GM10248 (cell line): Measurements from ENCODE around the gene SERPINA3.
A peak's percentile ranks its signal among the peaks of the same experiment; 100 is the strongest.

Experiments used
- CTCF ChIA-PET: fragments of 300-600 bp; sonication (Branson Sonifier 250); formaldehyde crosslinking; extraction: SDS; loops from one replicate; lab custom pipeline; 2021; ENCODE audit warnings: antibody characterized with exemption; lab: Yijun Ruan, JAX
- POLR2A ChIA-PET: fragments of 350-650 bp; sonication (Branson Sonifier 250); formaldehyde crosslinking; extraction: SDS; loops from one replicate; lab custom pipeline; 2020; ENCODE audit warnings: antibody characterized with exemption; lab: Yijun Ruan, JAX
- DNase-seq: peaks from one replicate; pipeline ENCODE4 v3.0.0; 2012; ENCODE audit errors: extremely low spot score
- TF ChIP-seq, protein P1 (sequence below): IDR thresholded peaks from 2 replicates; pipeline ENCODE4 v1.5.1; 2012; ENCODE audit warnings: mild to moderate bottlenecking, low read depth; ENCODE audit errors: extremely low read depth, missing control alignments, control extremely low read depth

SERPINA3 gene

DNA sequence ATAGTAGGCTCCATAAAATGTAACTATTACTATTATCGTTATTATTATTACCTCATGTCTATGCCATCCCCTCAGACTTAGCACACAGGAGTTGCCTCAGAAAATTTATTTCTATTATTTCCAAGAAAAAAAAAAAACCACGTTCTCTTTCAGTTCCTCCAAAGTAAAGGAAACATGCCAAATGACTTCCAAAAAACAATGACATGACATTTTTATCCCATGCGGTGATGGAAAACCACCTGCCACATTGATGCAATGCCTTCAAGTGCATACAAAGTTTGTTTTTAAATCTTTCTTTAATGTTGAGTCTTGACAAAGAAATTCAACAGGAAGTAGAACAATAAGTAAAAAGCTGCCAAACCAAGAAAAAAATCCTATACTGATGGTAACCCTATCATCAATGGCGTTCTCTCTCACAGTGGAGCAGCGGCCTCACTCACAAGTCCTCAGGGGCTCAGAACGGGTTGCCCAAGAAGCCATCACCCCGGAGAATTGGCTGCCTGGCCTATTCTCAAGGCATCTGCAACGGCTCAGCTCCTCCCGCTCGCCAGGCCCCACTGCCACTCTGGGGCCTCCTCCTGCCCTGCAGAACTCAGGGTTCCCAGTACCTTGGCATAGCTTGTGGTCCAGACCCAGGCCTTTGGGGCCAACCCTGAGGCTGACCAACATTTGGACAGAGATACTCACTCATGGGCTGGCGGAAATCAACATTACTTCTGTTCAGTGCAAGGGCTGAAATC, 51.9 kb downstream of the SERPINA3 start:
- no peak for DNase-seq
- ChIA-PET POLR2A (no interaction called here), CTCF (no interaction called here)
- TF ChIP-seq, protein P1, sequence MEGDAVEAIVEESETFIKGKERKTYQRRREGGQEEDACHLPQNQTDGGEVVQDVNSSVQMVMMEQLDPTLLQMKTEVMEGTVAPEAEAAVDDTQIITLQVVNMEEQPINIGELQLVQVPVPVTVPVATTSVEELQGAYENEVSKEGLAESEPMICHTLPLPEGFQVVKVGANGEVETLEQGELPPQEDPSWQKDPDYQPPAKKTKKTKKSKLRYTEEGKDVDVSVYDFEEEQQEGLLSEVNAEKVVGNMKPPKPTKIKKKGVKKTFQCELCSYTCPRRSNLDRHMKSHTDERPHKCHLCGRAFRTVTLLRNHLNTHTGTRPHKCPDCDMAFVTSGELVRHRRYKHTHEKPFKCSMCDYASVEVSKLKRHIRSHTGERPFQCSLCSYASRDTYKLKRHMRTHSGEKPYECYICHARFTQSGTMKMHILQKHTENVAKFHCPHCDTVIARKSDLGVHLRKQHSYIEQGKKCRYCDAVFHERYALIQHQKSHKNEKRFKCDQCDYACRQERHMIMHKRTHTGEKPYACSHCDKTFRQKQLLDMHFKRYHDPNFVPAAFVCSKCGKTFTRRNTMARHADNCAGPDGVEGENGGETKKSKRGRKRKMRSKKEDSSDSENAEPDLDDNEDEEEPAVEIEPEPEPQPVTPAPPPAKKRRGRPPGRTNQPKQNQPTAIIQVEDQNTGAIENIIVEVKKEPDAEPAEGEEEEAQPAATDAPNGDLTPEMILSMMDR = no peak

- ChIA-PET POLR2A (no interaction called here), CTCF (no interaction called here)
- no peak for DNase-seq
- TF ChIP-seq, protein P1 = no peak
Observed at GRCh38 chr14:94665121-94665520, 52.9 kb downstream of the SERPINA3 start.

GRCh38 chr14:94665544-94665943, 53.4 kb downstream of the SERPINA3 start:
- TF ChIP-seq, protein P1 = no peak
- ChIA-PET POLR2A (no interaction called here), CTCF (no interaction called here)

GRCh38 chr14:94670692-94671285, 58.6 kb downstream of the SERPINA3 start:
- ChIA-PET CTCF (no interaction called here), POLR2A (no interaction called here)
- no peak for DNase-seq
- TF ChIP-seq, protein P1 = no peak

More at GRCh38 chr14:94665544-94665943, 53.4 kb downstream of the SERPINA3 start:
- DNase-seq = no peak

DNA sequence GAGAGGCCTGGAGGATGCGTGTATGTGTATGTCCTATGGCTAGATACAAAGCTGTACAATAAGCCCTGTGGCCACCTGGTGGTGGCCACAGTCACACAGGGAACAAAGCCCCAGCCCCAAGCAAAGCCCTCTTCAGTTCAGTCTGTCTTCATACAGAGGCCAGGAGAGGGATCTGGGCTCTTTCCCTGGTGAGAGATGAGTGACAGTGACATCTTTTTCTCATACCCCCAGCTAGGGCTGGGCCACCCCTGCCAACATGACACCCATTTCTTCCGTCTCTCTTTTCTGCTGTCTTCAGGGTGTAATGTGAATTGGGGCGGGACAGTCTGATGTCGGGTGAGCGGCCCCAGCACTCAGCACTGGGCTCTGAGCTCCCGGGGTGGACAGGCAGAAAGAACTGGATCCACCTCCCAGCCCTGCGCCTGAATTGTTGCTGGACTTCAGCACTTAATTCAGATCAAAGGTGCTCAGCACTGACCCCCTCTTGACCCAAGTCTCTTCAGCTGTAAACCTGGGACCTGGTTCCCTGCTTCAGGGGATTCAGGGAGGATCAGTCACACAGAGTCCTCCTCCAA, 59.8 kb downstream of the SERPINA3 start:
- DNase-seq = no peak
- ChIA-PET POLR2A (no interaction called here), CTCF (no interaction called here)
- TF ChIP-seq, protein P1 = peak; percentile 12

DNA sequence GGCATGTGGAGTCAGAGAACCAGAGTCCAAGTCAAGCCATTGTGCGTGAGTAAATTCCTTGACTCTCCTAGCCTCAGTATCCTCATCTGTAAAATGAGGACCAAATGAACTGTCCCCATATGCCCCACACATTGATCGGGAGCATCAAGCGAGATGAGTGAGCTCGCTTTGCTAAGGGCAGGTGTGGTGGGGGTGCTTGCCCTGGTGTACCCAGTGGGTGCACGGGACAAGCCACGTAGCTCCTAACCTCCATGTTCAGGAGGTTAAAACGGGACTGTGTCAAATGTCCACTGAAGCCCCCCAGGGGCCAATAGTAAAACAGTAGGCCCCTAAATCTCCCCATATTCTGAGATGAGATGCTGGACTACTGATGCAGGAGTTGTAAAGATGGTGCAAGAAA, 60.9 kb downstream of the SERPINA3 start:
- no peak for DNase-seq
- TF ChIP-seq, protein P1 = no peak
- POLR2A ChIA-PET = no interaction called here
- CTCF ChIA-PET = interaction anchor here (0.7 to 1.4 kb wide), 2 partner anchors 9 to 74 kb away, joined by 3 to 4 read pairs; no protein-coding TSS in a partner anchor
